Fibroblast of skin of scalp (primary cell): ENCODE results near the gene TMEM217.
"Not testable (repeated sequence)": the region's sequence is repeated elsewhere in the genome, so short reads cannot be mapped to it uniquely, and the experiment has no call there.

Experiments used
- DNase-seq: peaks from one replicate; pipeline ENCODE4 v3.0.0-alpha.2; 2013

The TMEM217 gene

GRCh38 chr6:37209461-37210205 lies 48.3 kb downstream of the TMEM217 start:
- no peak for DNase-seq

DNA sequence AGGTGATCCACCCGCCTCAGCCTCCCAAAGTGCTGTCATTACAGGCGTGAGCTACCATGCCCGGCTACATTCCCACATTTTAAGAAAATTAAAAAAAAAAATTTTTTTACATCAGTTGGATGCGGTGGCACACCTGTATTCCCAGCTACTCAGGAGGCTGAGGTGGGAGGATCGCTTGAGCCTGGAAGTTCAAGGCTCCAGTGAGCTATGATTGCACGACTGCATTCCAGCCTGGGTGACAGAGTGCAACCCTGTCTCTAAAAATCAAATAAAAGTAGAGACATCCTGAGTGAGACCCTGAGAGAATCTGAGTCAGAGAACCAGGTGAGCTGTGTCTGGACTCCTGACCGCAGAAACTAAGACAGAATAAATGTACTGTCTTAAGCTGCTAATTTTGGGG lies 49.2 kb downstream of the TMEM217 start:
- no peak for DNase-seq

DNA sequence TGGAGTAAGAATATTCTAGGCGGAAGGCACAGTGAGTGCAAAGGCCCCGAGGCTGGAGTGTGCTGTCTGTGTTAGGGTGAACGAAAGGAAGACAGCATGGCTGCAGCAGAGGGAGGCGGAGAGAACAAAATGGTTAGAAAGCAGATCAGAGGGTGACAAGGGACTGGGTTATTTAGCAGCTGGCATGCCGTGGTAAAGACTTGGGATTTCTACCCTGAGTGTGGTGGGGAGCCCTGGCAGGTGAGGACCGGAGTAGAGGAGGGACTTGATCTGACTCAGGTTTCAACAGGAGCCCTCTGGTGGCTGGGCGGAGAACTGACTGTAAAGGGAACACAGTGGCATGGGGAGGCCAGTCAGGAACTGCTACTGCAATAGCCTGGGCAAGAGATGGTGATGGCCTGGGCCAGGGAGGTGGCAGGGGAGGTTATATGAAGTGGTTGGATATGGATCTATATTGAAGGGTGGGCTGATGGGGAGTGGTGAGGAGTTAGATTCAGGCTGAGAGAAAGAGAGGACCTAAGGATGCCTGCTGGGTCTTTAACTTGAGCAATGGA lies 50.0 kb downstream of the TMEM217 start:
- peak; percentile 76 for DNase-seq

DNA sequence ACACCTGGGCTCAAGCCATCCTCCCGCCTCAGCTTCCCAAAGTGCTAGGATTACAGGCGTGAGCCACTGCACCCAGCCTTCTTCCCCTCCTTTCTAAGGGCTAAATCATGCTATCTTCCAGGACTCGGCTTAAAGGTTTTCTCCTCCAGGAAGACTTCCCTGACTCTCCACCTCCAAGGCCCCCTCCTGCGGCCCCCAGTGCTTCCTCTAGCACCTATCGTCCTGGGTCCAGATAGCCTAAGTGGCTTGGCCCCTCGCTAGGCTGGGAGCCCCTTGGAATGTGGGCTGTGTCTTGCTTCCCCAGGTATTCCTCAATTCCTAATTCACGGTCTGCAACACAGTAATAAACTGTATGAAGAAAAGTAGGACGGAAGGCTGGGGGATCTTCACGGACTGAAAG lies 51.3 kb downstream of the TMEM217 start:
- DNase-seq, result no peak

DNA sequence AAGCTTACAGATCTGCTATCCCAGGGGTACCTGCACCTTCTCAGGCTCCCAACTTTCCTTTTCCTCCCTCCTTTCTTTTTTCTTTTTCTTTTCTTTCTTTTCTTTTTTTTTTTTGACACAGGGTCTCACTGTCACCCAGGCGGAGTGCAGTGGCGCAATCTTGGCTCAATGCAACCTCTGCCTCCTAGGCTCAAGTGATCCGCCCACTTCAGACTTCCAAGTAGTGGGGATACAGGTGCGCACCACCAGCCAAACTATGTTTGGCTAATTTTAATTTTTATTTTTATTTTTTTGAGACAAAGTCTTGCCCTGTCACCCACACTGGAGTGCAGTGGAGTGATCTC lies 52.0 kb downstream of the TMEM217 start:
- no peak for DNase-seq

DNA sequence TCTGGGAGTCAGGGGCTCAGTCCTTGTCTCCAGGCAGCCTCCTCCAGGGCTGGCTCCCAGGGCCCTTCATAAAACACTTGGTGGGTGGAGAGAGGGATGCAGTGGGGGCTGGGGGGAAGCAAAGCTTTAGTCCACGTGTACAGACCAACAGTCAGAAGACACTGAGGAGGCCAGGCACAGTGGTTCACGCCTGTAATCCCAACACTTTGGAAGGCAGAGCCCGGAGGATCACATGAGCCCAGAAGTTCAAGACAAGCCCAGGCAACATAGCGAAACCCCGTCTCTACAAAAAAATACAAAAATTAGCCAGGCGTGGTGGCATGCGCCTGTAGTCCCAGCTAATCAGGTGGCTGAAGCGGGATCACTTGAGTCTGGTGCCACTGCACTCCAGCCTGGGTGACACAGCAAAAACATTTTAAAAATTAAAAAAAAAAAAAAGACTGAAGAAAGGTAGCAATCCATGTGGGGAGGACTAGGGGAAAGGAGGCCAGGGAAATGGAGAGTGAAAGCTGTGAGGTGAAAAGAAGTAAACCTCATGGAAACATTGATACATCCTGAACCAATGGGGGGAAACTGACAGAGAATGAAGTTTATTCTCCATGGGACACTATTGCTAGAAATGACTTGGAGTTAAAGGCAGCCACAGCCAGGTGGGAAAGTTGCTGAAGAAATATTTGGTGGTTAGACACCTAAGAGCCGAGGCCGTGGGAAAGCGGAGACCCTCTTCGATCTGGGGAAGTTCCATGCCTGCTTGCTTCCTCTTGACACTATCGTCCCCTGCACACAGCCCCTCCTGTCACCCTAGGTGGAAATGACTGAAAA lies 52.6 kb downstream of the TMEM217 start:
- no peak for DNase-seq

DNA sequence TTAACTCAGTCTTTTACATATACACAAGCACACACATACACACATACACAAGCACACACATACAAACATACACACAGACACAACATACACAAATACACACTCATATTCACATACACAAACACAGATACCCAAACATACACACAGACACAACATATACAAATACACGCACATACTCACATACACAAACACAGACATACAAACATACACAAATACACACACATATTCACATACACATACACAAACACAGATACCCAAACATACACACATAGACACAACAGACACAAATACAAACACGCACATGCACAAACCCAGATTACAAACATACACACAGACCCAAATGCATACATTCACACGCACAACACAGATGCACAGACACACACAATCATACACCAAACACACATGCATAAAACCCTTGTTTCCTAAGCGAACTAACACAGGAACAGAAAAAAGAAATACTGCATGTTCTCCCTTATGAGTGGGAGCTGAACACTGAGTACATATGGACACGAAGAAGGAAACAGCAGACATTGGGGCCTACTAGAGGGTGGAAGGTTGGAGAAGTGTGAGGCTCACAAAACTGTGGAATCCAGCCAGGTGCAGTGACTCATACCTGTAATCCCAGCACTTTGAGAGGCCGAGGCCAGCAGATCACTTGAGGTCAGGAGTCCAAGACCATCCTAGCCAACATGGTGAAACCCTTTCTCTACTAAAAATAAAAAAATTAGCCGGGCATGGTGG lies 53.8 kb downstream of the TMEM217 start:
- no peak for DNase-seq

- DNase-seq, result no peak
These were observed 55.0 kb downstream of the TMEM217 start for GRCh38 chr6:37202788-37203491.

- no peak for DNase-seq
These were observed 56.2 kb downstream of the TMEM217 start for GRCh38 chr6:37201726-37202125.

GRCh38 chr6:37200085-37200484 lies 57.9 kb downstream of the TMEM217 start:
- no peak for DNase-seq

DNA sequence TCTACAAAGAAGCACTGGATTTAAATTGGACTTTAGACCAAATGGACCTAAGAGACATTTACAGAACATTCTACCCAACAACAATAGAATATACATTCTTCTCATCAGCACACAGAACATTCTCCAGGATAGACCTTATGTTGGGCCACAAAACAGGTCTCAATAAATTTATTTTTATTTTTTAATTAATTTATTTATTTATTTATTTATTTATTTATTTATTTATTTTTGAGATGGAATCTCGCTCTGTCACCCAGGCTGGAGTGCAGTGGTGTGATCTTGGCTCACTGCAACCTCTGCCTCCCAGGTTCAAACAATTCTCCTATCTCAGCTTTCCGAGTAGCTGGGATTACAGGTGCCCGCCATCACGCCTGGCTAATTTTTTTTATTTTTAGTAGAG lies 61.5 kb downstream of the TMEM217 start:
- not testable (repeated sequence) for DNase-seq

DNA sequence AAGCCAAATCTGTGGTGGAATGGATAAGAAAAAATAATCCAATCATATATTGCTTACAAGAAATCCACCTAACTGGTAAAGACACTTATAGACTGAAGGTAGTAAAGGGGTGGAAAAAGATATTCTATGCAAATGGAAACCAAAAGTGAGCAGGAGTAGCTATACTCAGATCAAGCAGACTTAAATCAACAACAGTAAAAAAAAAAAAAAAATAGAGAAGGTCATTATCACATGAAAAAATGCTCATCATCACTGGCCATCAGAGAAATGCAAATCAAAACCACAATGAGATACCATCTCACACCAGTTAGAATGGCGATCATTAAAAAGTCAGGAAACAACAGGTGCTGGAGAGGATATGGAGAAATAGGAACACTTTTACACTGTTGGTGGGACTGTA lies 63.1 kb downstream of the TMEM217 start:
- not testable (repeated sequence) for DNase-seq

GRCh38 chr6:37192666-37193065 lies 65.3 kb downstream of the TMEM217 start:
- DNase-seq, result no peak

GRCh38 chr6:37190159-37190535 lies 67.8 kb downstream of the TMEM217 start:
- DNase-seq, result peak; percentile 34

- no peak for DNase-seq
These were observed 68.9 kb downstream of the TMEM217 start for GRCh38 chr6:37188962-37189510.

DNA sequence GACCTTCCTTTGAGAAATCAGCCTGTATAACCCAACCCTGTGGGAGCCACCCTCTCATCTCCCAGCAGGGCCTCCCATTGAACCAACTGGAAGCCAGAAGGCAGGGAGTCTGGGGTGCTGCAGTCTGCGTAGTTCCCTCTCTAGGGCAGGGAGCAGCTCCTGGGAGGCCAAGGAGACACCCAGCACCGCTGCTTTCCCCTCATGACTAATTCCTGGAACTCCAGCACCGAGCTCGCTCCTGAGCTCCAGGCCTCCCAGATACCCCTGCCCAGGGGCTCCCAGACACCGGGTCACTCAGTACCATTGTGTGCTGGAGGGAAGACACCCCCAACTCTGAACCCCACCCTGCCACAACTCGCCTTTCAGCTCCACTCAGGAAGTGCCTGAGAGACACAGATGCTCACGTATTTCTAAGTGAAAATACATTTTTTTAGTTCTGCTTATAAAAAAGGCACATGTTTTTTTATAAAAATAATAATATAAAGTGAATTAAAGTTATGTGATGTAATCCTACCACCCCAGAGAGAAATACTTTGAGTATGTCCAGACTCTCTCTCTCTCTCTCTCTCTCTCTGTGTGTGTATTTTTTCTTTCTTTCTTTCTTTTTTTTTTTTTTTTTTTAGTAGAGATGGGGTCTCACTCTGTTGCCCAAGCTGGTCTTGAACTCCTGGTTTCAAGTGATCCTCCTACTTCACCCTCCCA lies 70.5 kb downstream of the TMEM217 start:
- no peak for DNase-seq

GRCh38 chr6:37185949-37186720 lies 71.8 kb downstream of the TMEM217 start:
- DNase-seq, result not testable (repeated sequence)

GRCh38 chr6:37182736-37183590 lies 75.0 kb downstream of the TMEM217 start:
- no peak for DNase-seq

DNA sequence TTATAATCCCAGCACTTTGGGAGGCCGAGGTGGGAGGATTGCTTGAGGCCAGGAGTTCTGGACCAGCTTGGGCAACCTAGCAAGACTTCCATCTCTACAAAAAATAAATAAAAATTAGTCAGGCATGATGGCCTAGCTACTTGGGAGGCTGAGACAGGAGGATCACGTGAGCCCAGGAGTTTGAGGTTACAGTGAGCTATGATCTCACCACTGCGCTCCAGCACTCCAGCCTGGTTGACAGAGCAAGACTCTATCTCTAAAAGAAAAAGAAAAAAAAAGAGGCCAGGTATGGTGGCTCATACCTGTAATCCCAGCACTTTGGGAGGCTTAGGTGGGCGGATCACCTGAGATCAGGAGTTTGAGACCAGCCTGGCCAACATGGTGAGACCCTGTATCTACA lies 77.3 kb downstream of the TMEM217 start:
- DNase-seq, result not testable (repeated sequence)

DNA sequence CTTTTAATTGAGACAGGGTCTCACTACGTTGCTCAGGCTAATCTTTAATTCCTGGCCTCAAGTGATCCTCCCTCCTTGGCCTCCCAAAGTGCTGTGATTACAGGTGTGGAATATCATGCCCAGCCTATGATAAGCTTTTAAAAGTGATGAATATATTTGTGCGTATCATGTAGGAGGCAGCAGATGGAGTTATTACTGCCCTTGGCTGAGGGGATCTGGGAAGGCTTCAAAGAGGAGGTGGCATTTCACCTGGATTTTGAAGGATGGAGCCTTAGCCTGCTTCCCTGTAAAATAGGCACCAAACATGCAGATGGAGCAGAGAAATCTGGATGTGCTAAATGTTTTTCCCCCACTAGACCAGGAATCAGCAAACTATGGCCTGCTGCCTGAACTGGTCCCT lies 77.9 kb downstream of the TMEM217 start:
- no peak for DNase-seq
